IMR-90 (cell line): Measurements from ENCODE around the gene UGT3A1. TPM values are rescaled to one million over a fixed set of nuclear protein-coding genes. Genes with fewer than 3 reads are reported as not detected.

Source experiments
- ATAC-seq: fragments of 200-7000 bp; cut with Tn5 transposase; 2 replicates; pipeline ENCODE4 v1.9.1; 2020; ENCODE audit warnings: low read depth, mild to moderate bottlenecking, moderate library complexity
- BruUV-seq: library from RNA; stranded (reverse); fragments of 400-500 nt; replicated peaks from 2 replicates; lab custom pipeline; 2021; lab: Mats Ljungman, UMichigan
- CTCF ChIA-PET: fragments of 300-600 bp; formaldehyde crosslinking; extraction: SDS; loops from one replicate; lab custom pipeline; 2021; ENCODE audit warnings: antibody characterized with exemption; lab: Yijun Ruan, JAX
- POLR2A ChIA-PET: fragments of 300-600 bp; sonication (Branson Sonifier 250); formaldehyde crosslinking; loops from one replicate; lab custom pipeline; 2022; ENCODE audit warnings: antibody characterized with exemption; ENCODE audit not compliant: unreplicated experiment; lab: Charles Lee
- DNase-seq: peaks from one replicate; pipeline ENCODE4 v3.0.0; 2013
- H2AFZ ChIP-seq: replicated peaks from 2 replicates; pipeline ENCODE3; 2013; ENCODE audit warnings: low read length, mild to moderate bottlenecking; ENCODE audit not compliant: poor library complexity
- H2AK5ac ChIP-seq: 2 replicates; pipeline ENCODE4 v1.6.1; 2013; ENCODE audit warnings: low read depth, low read length, inconsistent platforms
- H2AK9ac ChIP-seq: replicated peaks from 2 replicates; pipeline ENCODE3; 2013; ENCODE audit warnings: mild to moderate bottlenecking, low read depth, low read length, moderate library complexity; ENCODE audit not compliant: poor library complexity
- H2BK120ac ChIP-seq: 2 replicates; pipeline ENCODE4 v1.6.1; 2013; ENCODE audit warnings: low read depth, low read length, inconsistent platforms
- H2BK15ac ChIP-seq: 3 replicates; pipeline ENCODE4 v1.6.1; 2013; ENCODE audit warnings: low read depth, low read length, inconsistent platforms
- H2BK20ac ChIP-seq: 2 replicates; pipeline ENCODE4 v1.6.1; 2013; ENCODE audit warnings: low read depth, mild to moderate bottlenecking, inconsistent platforms, low read length, moderate library complexity
- H2BK5ac ChIP-seq: 2 replicates; pipeline ENCODE4 v1.6.1; 2013; ENCODE audit warnings: mild to moderate bottlenecking, low read depth, low read length, inconsistent platforms; ENCODE audit not compliant: poor library complexity, severe bottlenecking
- H3K14ac ChIP-seq: replicated peaks from 2 replicates; pipeline ENCODE4 v1.6.1; 2013; ENCODE audit warnings: low read depth, low read length, inconsistent platforms
- H3K18ac ChIP-seq: 2 replicates; pipeline ENCODE4 v1.6.1; 2013; ENCODE audit warnings: low read depth, low read length, control low read depth
- H3K23ac ChIP-seq: 2 replicates; pipeline ENCODE4 v1.6.1; 2013; ENCODE audit warnings: low read depth, low read length, inconsistent platforms
- H3K27ac ChIP-seq: 2 replicates; pipeline ENCODE4 v1.5.1; 2013; ENCODE audit warnings: mild to moderate bottlenecking, control low read depth, low read length; ENCODE audit not compliant: insufficient read depth
- H3K27me3 ChIP-seq: 2 replicates; pipeline ENCODE4 v1.6.1; 2013; ENCODE audit warnings: low read length; ENCODE audit not compliant: control insufficient read depth, insufficient read depth
- H3K36me3 ChIP-seq: 2 replicates; pipeline ENCODE4 v1.6.1; 2013; ENCODE audit warnings: low read length, mixed read lengths; ENCODE audit not compliant: control insufficient read depth, insufficient read depth
- H3K4ac ChIP-seq: 2 replicates; pipeline ENCODE4 v1.6.1; 2013; ENCODE audit warnings: low read depth, low read length, inconsistent platforms
- H3K4me1 ChIP-seq: 2 replicates; pipeline ENCODE4 v1.6.1; 2013; ENCODE audit warnings: low read length, mixed read lengths; ENCODE audit not compliant: control insufficient read depth, insufficient read depth
- H3K4me2 ChIP-seq: 2 replicates; pipeline ENCODE4 v1.6.1; 2013; ENCODE audit warnings: low read depth, mild to moderate bottlenecking, control low read depth, low read length, moderate library complexity
- H3K4me3 ChIP-seq: 2 replicates; pipeline ENCODE4 v1.5.1; 2013; ENCODE audit warnings: low read depth, mild to moderate bottlenecking, control low read depth, low read length, moderate library complexity; ENCODE audit not compliant: insufficient read depth
- H3K56ac ChIP-seq: 2 replicates; pipeline ENCODE4 v1.6.1; 2013; ENCODE audit warnings: low read length, inconsistent platforms; ENCODE audit not compliant: insufficient read depth; ENCODE audit errors: extremely low read depth
- H3K79me1 ChIP-seq, 2 experiments: 2 replicates each; pipeline ENCODE4 v1.6.1; 2013; ENCODE audit warnings: low read length in 2 of 2, inconsistent platforms in 1 of 2, low read depth in 1 of 2
- H3K9ac ChIP-seq: 2 replicates; pipeline ENCODE4 v1.6.1; 2013; ENCODE audit warnings: low read depth, low read length, control low read depth
- H3K9me1 ChIP-seq: 2 replicates; pipeline ENCODE4 v1.6.1; 2013; ENCODE audit warnings: low read length, inconsistent platforms; ENCODE audit not compliant: insufficient read depth
- H3K9me3 ChIP-seq: 2 replicates; pipeline ENCODE4 v1.6.1; 2013; ENCODE audit warnings: low read length; ENCODE audit not compliant: control insufficient read depth, insufficient read depth
- H4K20me1 ChIP-seq: 2 replicates; pipeline ENCODE4 v1.6.1; 2013; ENCODE audit warnings: low read length, inconsistent platforms; ENCODE audit not compliant: insufficient read depth
- H4K5ac ChIP-seq: 2 replicates; pipeline ENCODE4 v1.6.1; 2013; ENCODE audit warnings: mild to moderate bottlenecking, low read depth, low read length, control low read depth
- H4K8ac ChIP-seq, 2 experiments: 2 replicates each; pipeline ENCODE4 v1.6.1; 2013; ENCODE audit warnings: low read depth in 2 of 2, low read length in 2 of 2, control low read depth in 1 of 2, inconsistent platforms in 1 of 2
- H4K91ac ChIP-seq: 2 replicates; pipeline ENCODE4 v1.6.1; 2013; ENCODE audit warnings: low read depth, low read length, inconsistent platforms; ENCODE audit not compliant: insufficient read depth
- CEBPB ChIP-seq: IDR thresholded peaks from 2 replicates; pipeline ENCODE4 v1.6.1; 2012; ENCODE audit warnings: low read depth, low read length, improper control_type of control experiment
- CHD1 ChIP-seq: IDR thresholded peaks from 2 replicates; pipeline ENCODE4 v1.6.1; 2012; ENCODE audit warnings: low read depth, low read length, improper control_type of control experiment
- CTCF ChIP-seq: conservative IDR thresholded peaks from 2 replicates; pipeline ENCODE4 v1.5.1; 2012; ENCODE audit warnings: mild to moderate bottlenecking, low read depth, low read length, improper control_type of control experiment
- MXI1 ChIP-seq: IDR thresholded peaks from 2 replicates; pipeline ENCODE4 v1.6.1; 2012; ENCODE audit warnings: low read depth, mild to moderate bottlenecking, low read length, moderate library complexity, borderline replicate concordance
- NFE2L2 ChIP-seq: fragments of 150-350 bp; IDR thresholded peaks from 2 replicates; pipeline ENCODE4 v1.6.1; 2016; ENCODE audit warnings: low read depth, mild to moderate bottlenecking, low read length
- POLR2A ChIP-seq: IDR thresholded peaks from 2 replicates; pipeline ENCODE4 v1.6.1; 2012; ENCODE audit warnings: mild to moderate bottlenecking, low read depth, low read length
- RAD21 ChIP-seq: IDR thresholded peaks from 2 replicates; pipeline ENCODE4 v1.6.1; 2012; ENCODE audit warnings: low read length, improper control_type of control experiment
- WGBS, 2 experiments: methylation state at CpG; one replicate each; pipeline versions ENCODE4 v1.1.5 to v1.1.7; 2013; ENCODE audit warnings: missing lambda C conversion rate in 2 of 2; ENCODE audit not compliant: insufficient read length in 1 of 2; ENCODE audit errors: extremely low coverage in 2 of 2; 5-methylcytosine and 5-hydroxymethylcytosine counted together
- dilution Hi-C: fragments of 300-500 bp; cut with HindIII; formaldehyde crosslinking; loops from one replicate; pipeline ENCODE4 v1.14.3; 2018; ENCODE audit warnings: low sequenced_read_pairs; ENCODE audit not compliant: unreplicated experiment
- in situ Hi-C: fragments of 300-500 bp; cut with MboI; formaldehyde crosslinking; loops from 3 replicates; pipeline ENCODE4 v1.14.3; 2019; ENCODE audit warnings: low sequenced_read_pairs, inconsistent platforms, mixed read lengths
- intact Hi-C: fragments of 100-400 bp; cut with micrococcal nuclease; formaldehyde crosslinking; loops from 2 replicates; pipeline ENCODE4 v1.10.0; 2022
- polyA plus RNA-seq, 3 experiments: library from polyadenylated mRNA; depleted of rRNA; stranded (reverse); fragments of >200 nt; gene quantifications; 2 replicates each; pipeline ENCODE4 v1.2.3, GENCODE V29; 2012; ENCODE audit warnings: low replicate concordance in 1 of 3
- total RNA-seq: library from RNA; depleted of rRNA; stranded (reverse); fragments of >200 nt; gene quantifications from 2 replicates; pipeline ENCODE4 v1.2.3, GENCODE V29; 2012

UGT3A1 gene
- total and polyA plus RNA-seq, 2 of the 4 experiments (the other 2 are of a cell fraction), result not detected

- peak overlapping the region; percentile 77 for H2BK15ac ChIP-seq
- ATAC-seq, result peak; percentile 38
- in situ Hi-C loops, result loop anchor here (5.0 to 10.0 kb wide), 4 partner anchors 147 to 832 kb away; partner anchors contain the start of gene SPEF2
Observed at GRCh38 chr5:35924122-35924949, 66.9 kb downstream of the UGT3A1 start.

More at GRCh38 chr5:35924122-35924949, 66.9 kb downstream of the UGT3A1 start:
- Histone ChIP-seq H2AK5ac (peak overlapping the region; percentile 9; the same call in 1 of the 2 replicates), H4K5ac (0 out of 2 replicates have a peak overlapping the region, but pooled peaks have one; percentile 21), H3K4me2 (peak overlapping the region; percentile 70), H3K4me1 (peaks cover 9% of the 10 kb centered on the region), H2BK20ac (peak overlapping the region; percentile 78), H3K4ac (peak overlapping the region; percentile 58), H3K27ac (peak overlapping the region; percentile 46; the same call in 1 of the 2 replicates), H2BK5ac (peak overlapping the region; percentile 77), H2BK120ac (peak overlapping the region; percentile 81), H2AFZ (peak overlapping the region; percentile 93), H4K91ac (peak overlapping the region; percentile 74), H3K9ac (no peak overlapping the region), H3K9me1 (peaks cover 6% of the 10 kb centered on the region), H3K79me1 (no peaks in the 10 kb centered on the region), H3K18ac (peak overlapping the region; percentile 55), H4K8ac (peak overlapping the region; percentile 5 to 69; a peak in 2 of 4 replicates), H3K36me3 (no peaks in the 10 kb centered on the region), H4K20me1 (no peaks in the 10 kb centered on the region), H2AK9ac (peak overlapping the region; percentile 80), H3K23ac (peak overlapping the region; percentile 44), H3K9me3 (peaks cover 4% of the 10 kb centered on the region; the same call in 1 of the 2 replicates), H3K56ac (no peak overlapping the region), H3K27me3 (no peaks in the 10 kb centered on the region), H3K14ac (peak overlapping the region; percentile 30; the same call in 1 of the 2 replicates), H3K4me3 (no peak overlapping the region)
- DNase-seq, result peak; percentile 85
- 43% methylated on average over 3 of the region's 10 CpGs; no CpG with 5 or more reads in 1 of the 2 experiments for WGBS, 2 experiments
- TF ChIP-seq CHD1 (no peak), CTCF (no peak), RAD21 (no peak), POLR2A (no peak), NFE2L2 (peak; percentile 73), MXI1 (no peak), CEBPB (peak; percentile 6; the same call in 1 of the 2 replicates)
- ChIA-PET CTCF (interaction anchor here (0.6 to 2.2 kb wide), 16 partner anchors 16 to 787 kb away, joined by 3 to 27 read pairs (median 4); partner anchors contain the start of gene SPEF2), POLR2A (no interaction called here)
- intact Hi-C loops, result loop anchor here (10.0 kb wide), 1 partner anchor 1450 kb away; no protein-coding TSS in a partner anchor
- no TSS peak for BruUV-seq
- dilution Hi-C loops, result no loop called here
